SH-SY5Y (cell line): ENCODE measurements around the gene ARHGAP4.

Experiments used
- GATA2 ChIP-seq: IDR thresholded peaks from 2 replicates; pipeline ENCODE4 v1.6.1; 2011; ENCODE audit warnings: mild to moderate bottlenecking, low read depth, low read length
- GATA3 ChIP-seq: IDR thresholded peaks from 2 replicates; pipeline ENCODE4 v1.6.1; 2011; ENCODE audit warnings: low read depth, mild to moderate bottlenecking, low read length, moderate library complexity

Gene ARHGAP4

GRCh38 chrX:153902385-153902784, 23.7 kb downstream of the ARHGAP4 start:
- TF ChIP-seq GATA2 (no peak), GATA3 (no peak)

GRCh38 chrX:153901753-153902140, 24.3 kb downstream of the ARHGAP4 start:
- TF ChIP-seq GATA3: no peak
- TF ChIP-seq GATA2: no peak

- TF ChIP-seq GATA2 (no peak), GATA3 (no peak)
These were observed 25.0 kb downstream of the ARHGAP4 start for GRCh38 chrX:153900831-153901752.

- TF ChIP-seq GATA2: no peak
- no peak for TF ChIP-seq GATA3
These were observed 28.2 kb downstream of the ARHGAP4 start for GRCh38 chrX:153897899-153898298.

- no peak for TF ChIP-seq GATA3
- no peak for TF ChIP-seq GATA2
These were observed 36.9 kb downstream of the ARHGAP4 start for GRCh38 chrX:153889123-153889522.

GRCh38 chrX:153888344-153888743, 37.7 kb downstream of the ARHGAP4 start:
- TF ChIP-seq GATA2 (no peak), GATA3 (no peak)

GRCh38 chrX:153887385-153887784, 38.7 kb downstream of the ARHGAP4 start:
- TF ChIP-seq GATA2 (no peak; the same call in 1 of the 2 replicates), GATA3 (no peak)

- TF ChIP-seq GATA2: no peak
- no peak for TF ChIP-seq GATA3
These were observed 39.1 kb downstream of the ARHGAP4 start for GRCh38 chrX:153886915-153887314.

- no peak for TF ChIP-seq GATA2
- TF ChIP-seq GATA3: no peak
These were observed 39.8 kb downstream of the ARHGAP4 start, which contains the start of gene L1CAM for GRCh38 chrX:153885968-153886903. Gene L1CAM (minus strand): TSS chrX:153886173. CDS start chrX:153875836, 10,337 bp downstream.

- TF ChIP-seq GATA2 (no peak), GATA3 (no peak)
These were observed 40.8 kb downstream of the ARHGAP4 start for GRCh38 chrX:153885208-153885787.

GRCh38 chrX:153884590-153884989, 41.5 kb downstream of the ARHGAP4 start:
- TF ChIP-seq GATA3 (no peak), GATA2 (no peak)

GRCh38 chrX:153884136-153884535, 41.9 kb downstream of the ARHGAP4 start:
- TF ChIP-seq GATA2 (no peak), GATA3 (no peak)

GRCh38 chrX:153883163-153883843, 42.8 kb downstream of the ARHGAP4 start:
- TF ChIP-seq GATA2: no peak
- no peak for TF ChIP-seq GATA3

- TF ChIP-seq GATA3: no peak
- no peak for TF ChIP-seq GATA2
These were observed 43.5 kb downstream of the ARHGAP4 start for GRCh38 chrX:153882557-153882956.
